GM12878 (cell line): ENCODE data around the gene SLC12A3. TPM values are rescaled to one million over a fixed set of nuclear protein-coding genes. Genes with fewer than 3 reads are reported as not detected.

ENCODE experiments used
- ATAC-seq: fragments of 200-7000 bp; cut with Tn5 transposase; 3 replicates; pipeline ENCODE4 v1.9.1; 2020; ENCODE audit warnings: mild to moderate bottlenecking, moderate library complexity
- BruUV-seq: library from RNA; stranded (reverse); fragments of 400-500 nt; replicated peaks from 2 replicates; lab custom pipeline; 2021; lab: Mats Ljungman, UMichigan
- CTCF ChIA-PET: fragments of 300-600 bp; sonication (Branson Sonifier 250); formaldehyde crosslinking; extraction: SDS; loops from one replicate; lab custom pipeline; 2021; ENCODE audit warnings: inconsistent platforms; lab: Yijun Ruan, JAX
- POLR2A ChIA-PET: fragments of 350-600 bp; formaldehyde crosslinking; extraction: SDS; loops from one replicate; lab custom pipeline; 2021; ENCODE audit warnings: inconsistent platforms; lab: Charles Lee
- RAD21 ChIA-PET: fragments of 300-600 bp; sonication (Branson Sonifier 250); formaldehyde crosslinking; loops from one replicate; lab custom pipeline; 2023; ENCODE audit warnings: antibody characterized with exemption; ENCODE audit not compliant: unreplicated experiment; lab: Charles Lee
- SMC1A ChIA-PET: fragments of 300-600 bp; sonication (Branson Sonifier 250); formaldehyde crosslinking; loops from one replicate; lab custom pipeline; 2023; ENCODE audit not compliant: unreplicated experiment, uncharacterized antibody; lab: Charles Lee
- DNase-seq: peaks from one replicate; pipeline ENCODE4 v3.0.0-alpha.2; 2011; ENCODE audit warnings: low read depth, low spot score
- FAIRE-seq: peaks from 3 replicates; lab custom pipeline; 2011; peaks lifted over from hg19 to GRCh38; lab: Jason Lieb, UNC
- H2AFZ ChIP-seq: 2 replicates; pipeline ENCODE4 v1.6.0; 2011; ENCODE audit warnings: low read depth, low read length, control low read depth; ENCODE audit not compliant: control insufficient read depth
- H3K27ac ChIP-seq: 2 replicates; pipeline ENCODE4 v1.5.1; 2011; ENCODE audit warnings: control low read depth; ENCODE audit not compliant: control insufficient read depth, insufficient read depth
- H3K27me3 ChIP-seq, 2 experiments: replicated peaks in 1 of 2; 2 replicates each; pipeline versions ENCODE4 v1.6.0 to v1.6.1; 2011; ENCODE audit warnings: low read length in 1 of 2; ENCODE audit not compliant: control insufficient read depth in 2 of 2, insufficient read depth in 2 of 2
- H3K36me3 ChIP-seq, 2 experiments: 2 replicates each; pipeline ENCODE4 v1.5.1; 2011; ENCODE audit warnings: low read length in 1 of 2; ENCODE audit not compliant: control insufficient read depth in 2 of 2, insufficient read depth in 2 of 2
- H3K4me1 ChIP-seq: 2 replicates; pipeline ENCODE4 v1.6.1; 2011; ENCODE audit warnings: mild to moderate bottlenecking, low read length, moderate library complexity, mixed read lengths; ENCODE audit not compliant: control insufficient read depth, insufficient read depth
- H3K4me2 ChIP-seq: 2 replicates; pipeline ENCODE4 v1.6.0; 2011; ENCODE audit warnings: control low read depth; ENCODE audit not compliant: control insufficient read depth, insufficient read depth
- H3K4me3 ChIP-seq: fragments of 200-600 bp; sonication (generic); 2 replicates; pipeline ENCODE4 v1.5.1; 2016
- H3K79me2 ChIP-seq: 2 replicates; pipeline ENCODE4 v1.6.0; 2011; ENCODE audit warnings: low read length; ENCODE audit not compliant: control insufficient read depth, insufficient read depth
- H3K9ac ChIP-seq: 2 replicates; pipeline ENCODE4 v1.8.0; 2011; ENCODE audit warnings: low read length, control low read depth, mixed read lengths; ENCODE audit not compliant: control insufficient read depth, insufficient read depth
- H3K9me3 ChIP-seq: replicated peaks from 3 replicates; pipeline ENCODE4 v1.5.1; 2011; ENCODE audit warnings: mild to moderate bottlenecking, low read length; ENCODE audit not compliant: control insufficient read depth, insufficient read depth
- H4K20me1 ChIP-seq: 2 replicates; pipeline ENCODE4 v1.6.0; 2011; ENCODE audit not compliant: control insufficient read depth, insufficient read depth
- BCLAF1 ChIP-seq: fragments of 450-650 bp; IDR thresholded peaks from 2 replicates; pipeline ENCODE4 v1.6.1; 2017; ENCODE audit warnings: antibody characterized with exemption, mild to moderate bottlenecking, moderate library complexity
- CHD1 ChIP-seq: IDR thresholded peaks from 2 replicates; pipeline ENCODE4 v1.6.1; 2012; ENCODE audit warnings: low read depth, low read length, improper control_type of control experiment
- CHD2 ChIP-seq: IDR thresholded peaks from 2 replicates; pipeline ENCODE4 v1.6.1; 2011; ENCODE audit warnings: low read depth, low read length, improper control_type of control experiment, borderline replicate concordance
- EED ChIP-seq: sonication (generic); IDR thresholded peaks from 2 replicates; pipeline ENCODE4 v1.6.1; 2016; ENCODE audit warnings: antibody characterized with exemption, low read depth
- ETV6 ChIP-seq, 2 experiments: fragments of 450-650 bp in 1 of 2; IDR thresholded peaks in 1 of 2; conservative IDR thresholded peaks in 1 of 2; 2 replicates each; pipeline ENCODE4 v1.6.1; 2014; ENCODE audit warnings: antibody characterized with exemption in 1 of 2, borderline replicate concordance in 1 of 2, low read depth in 1 of 2, mild to moderate bottlenecking in 1 of 2, moderate library complexity in 1 of 2
- IKZF2 ChIP-seq, 2 experiments: fragments of 450-650 bp; IDR thresholded peaks; 2 replicates each; pipeline ENCODE4 v1.6.1; 2017; ENCODE audit warnings: mild to moderate bottlenecking in 2 of 2, moderate library complexity in 2 of 2
- IRF3 ChIP-seq: fragments of 450-650 bp; IDR thresholded peaks from 2 replicates; pipeline ENCODE4 v1.6.1; 2014; ENCODE audit warnings: mild to moderate bottlenecking
- JUNB ChIP-seq: IDR thresholded peaks from 2 replicates; pipeline ENCODE4 v1.6.1; 2016; ENCODE audit warnings: antibody characterized with exemption, mild to moderate bottlenecking
- MEF2A ChIP-seq: IDR thresholded peaks from 2 replicates; pipeline ENCODE4 v1.6.1; 2011; ENCODE audit warnings: low read depth, mild to moderate bottlenecking, low read length, moderate library complexity; ENCODE audit not compliant: insufficient read depth
- NFXL1 ChIP-seq: fragments of 450-650 bp; IDR thresholded peaks from 2 replicates; pipeline ENCODE4 v1.6.1; 2017; ENCODE audit warnings: antibody characterized with exemption, mild to moderate bottlenecking, borderline replicate concordance
- NFYA ChIP-seq: IDR thresholded peaks from 2 replicates; pipeline ENCODE4 v1.6.1; 2011; ENCODE audit warnings: low read depth, mild to moderate bottlenecking, low read length, improper control_type of control experiment, borderline replicate concordance
- SMAD5 ChIP-seq: IDR thresholded peaks from 2 replicates; pipeline ENCODE4 v1.6.1; 2016; ENCODE audit warnings: antibody characterized with exemption, low read depth
- TCF3 ChIP-seq: IDR thresholded peaks from 2 replicates; pipeline ENCODE4 v1.6.1; 2012; ENCODE audit warnings: low read depth, mild to moderate bottlenecking, low read length, borderline replicate concordance; ENCODE audit not compliant: insufficient read depth
- ZBTB33 ChIP-seq: fragments of 450-650 bp; IDR thresholded peaks from 2 replicates; pipeline ENCODE4 v1.6.1; 2017; ENCODE audit warnings: mild to moderate bottlenecking
- ZNF274 ChIP-seq: IDR thresholded peaks from one replicate; pipeline ENCODE4 v1.8.0; 2011; ENCODE audit not compliant: insufficient read length, insufficient read depth
- ZSCAN29 ChIP-seq: fragments of 450-650 bp; IDR thresholded peaks from 2 replicates; pipeline ENCODE4 v1.6.1; 2017; ENCODE audit warnings: mild to moderate bottlenecking, moderate library complexity
- WGBS: methylation state at CpG from one replicate; pipeline ENCODE4 v1.1.6; 2016; ENCODE audit warnings: low lambda C conversion rate; ENCODE audit not compliant: insufficient replicate concordance, insufficient coverage; ENCODE audit errors: missing lambda C conversion rate; 5-methylcytosine and 5-hydroxymethylcytosine counted together
- in situ Hi-C: fragments of 300-500 bp; cut with MboI; formaldehyde crosslinking; loops from 9 replicates; pipeline ENCODE4 v1.14.3; 2018; ENCODE audit warnings: mixed read lengths
- intact Hi-C: fragments of 100-400 bp; cut with micrococcal nuclease; formaldehyde crosslinking; loops from one replicate; pipeline ENCODE4 v1.14.2; 2022; ENCODE audit not compliant: unreplicated experiment
- polyA plus RNA-seq, 11 experiments: library from polyadenylated mRNA; depleted of rRNA in 4 of 11; unstranded in 6 of 11; stranded (reverse) in 5 of 11; fragments of >200 nt; fragmentation: Nextera tagmentation in 4 of 11; fragmentation: Illumina TruSeq in 1 of 11; extraction: Ambion mirVana in 4 of 11; extraction: Trizol in 1 of 11; gene quantifications; 1 replicate in 1 of 11; 2 replicates in 10 of 11; pipeline versions ENCODE4 v1.2.1 to v1.2.3, GENCODE V29; 2011 to 2016; ENCODE audit warnings: inconsistent platforms in 2 of 11, missing spikeins in 2 of 11, low read depth in 1 of 11
- total RNA-seq, 4 experiments: library from RNA; depleted of rRNA in 3 of 4; stranded (reverse); fragments of >200 nt in 3 of 4; fragmentation: Illumina TruSeq in 1 of 4; extraction: Trizol in 1 of 4; gene quantifications; 2 replicates each; pipeline versions ENCODE4 v1.2.1 to v1.2.3, GENCODE V29; 2013 to 2021

The SLC12A3 gene
- total and polyA plus RNA-seq, 10 of the 15 experiments (the other 5 are each of a cell fraction or from before 2014, with no cell fraction given) = 0.05 to 6.3 (median 3.1) TPM

- H2AFZ ChIP-seq = no peak overlapping the region
- no peaks in the 10 kb centered on the region for H3K36me3 ChIP-seq
- ChIA-PET RAD21 (interaction anchor here (0.8 to 9.7 kb wide), 8 partner anchors 9 to 132 kb away, joined by 3 to 126 read pairs (median 4); no protein-coding TSS in a partner anchor), POLR2A (interaction anchor here (1.2 to 1.9 kb wide), 4 partner anchors 49 to 84 kb away, joined by 3 to 7 read pairs (median 4); partner anchors contain the start of gene HERPUD1), CTCF (interaction anchor here (0.6 to 11.7 kb wide), 6 partner anchors 8 to 159 kb away, joined by 3 to 247 read pairs (median 4); no protein-coding TSS in a partner anchor), SMC1A (interaction anchor here (0.9 to 6.1 kb wide), 9 partner anchors 8 to 104 kb away, joined by 3 to 41 read pairs (median 4); no protein-coding TSS in a partner anchor)
- 52% methylated on average over 3 of the region's 3 CpGs for WGBS
- BruUV-seq = no TSS peak
- TF ChIP-seq NFYA (no peak), TCF3 (no peak), ZBTB33 (no peak), CHD1 (no peak), IKZF2 (IDR thresholded peaks at IDR 0.05) (no peak), BCLAF1 (no peak), IRF3 (no peak), ETV6 (conservative IDR thresholded peaks at IDR 0.05 in 1 of 2, IDR thresholded peaks at IDR 0.05 in 1 of 2; ENCODE audit: borderline replicate concordance in 1 of 2, low read depth in 1 of 2) (no peak), EED (no peak), CHD2 (no peak), MEF2A (no peak), ZNF274 (no peak), JUNB (no peak), ZSCAN29 (no peak), NFXL1 (no peak), SMAD5 (no peak)
- H3K4me3 ChIP-seq = no peak overlapping the region
- no peaks in the 10 kb centered on the region for H4K20me1 ChIP-seq
- H3K27ac ChIP-seq = peak overlapping the region; percentile 52; the same call in 1 of the 2 replicates
- no peak overlapping the region for H3K9ac ChIP-seq
- H3K9me3 ChIP-seq = no peaks in the 10 kb centered on the region
- no peaks in the 10 kb centered on the region for H3K79me2 ChIP-seq
- FAIRE-seq (no peak), DNase-seq (no peak), ATAC-seq (peak; percentile 36)
- intact Hi-C loops (loop anchor here (2.0 to 5.0 kb wide), 2 partner anchors 50 to 186 kb away; no protein-coding TSS in a partner anchor), in situ Hi-C loops (no loop called here)
- no peaks in the 10 kb centered on the region for H3K27me3 ChIP-seq
- H3K4me1 ChIP-seq = peaks cover 33% of the 10 kb centered on the region
- peak overlapping the region; percentile 80 for H3K4me2 ChIP-seq
These were observed 3.9 kb upstream of the SLC12A3 start for GRCh38 chr16:56861092-56861610.
